Gastroesophageal sphincter (tissue), 4 donors: ENCODE data around the gene SLAMF7. TPM values are rescaled to one million over a fixed set of nuclear protein-coding genes. Genes with fewer than 3 reads are reported as not detected.

Experiments used
- ATAC-seq: fragments of 150-250 bp; one replicate; pipeline ENCODE4 v1.9.1; 2016; ENCODE audit warnings: mild to moderate bottlenecking, moderate library complexity
- H3K27ac ChIP-seq, 4 donors: fragments of 200-600 bp; sonication (generic) in 3 of 4; 1 replicate in 3 of 4; 2 replicates in 1 of 4; pipeline ENCODE4 v1.5.1; 2016 to 2019
- H3K27me3 ChIP-seq: fragments of 200-600 bp; sonication (generic); one replicate; pipeline ENCODE4 v1.5.1; 2019
- H3K36me3 ChIP-seq, 2 donors: fragments of 200-600 bp; sonication (generic); one replicate each; pipeline ENCODE4 v1.5.1; 2019; ENCODE audit warnings: control low read depth in 1 of 2
- H3K4me1 ChIP-seq, 3 donors: fragments of 200-600 bp; sonication (generic); 1 replicate in 2 of 3; 2 replicates in 1 of 3; pipeline ENCODE4 v1.5.1; 2016 to 2019; ENCODE audit warnings: control low read depth in 2 of 3
- H3K4me3 ChIP-seq, 2 donors: fragments of 200-600 bp; sonication (generic); one replicate each; pipeline ENCODE4 v1.5.1; 2019; ENCODE audit warnings: mild to moderate bottlenecking in 1 of 2, moderate library complexity in 1 of 2
- H3K9me3 ChIP-seq, 3 donors: fragments of 200-600 bp; sonication (generic); one replicate each; pipeline ENCODE4 v1.5.1; 2017 to 2019; ENCODE audit warnings: control low read depth in 2 of 3
- CTCF ChIP-seq, 4 experiments: fragments of 200-600 bp in 2 of 4; fragments of 450-650 bp in 2 of 4; sonication (generic) in 1 of 4; IDR thresholded peaks; one replicate each; pipeline ENCODE4 v1.5.1; 2017 to 2019; ENCODE audit warnings: antibody characterized with exemption in 4 of 4, mild to moderate bottlenecking in 2 of 4, moderate library complexity in 2 of 4
- EP300 ChIP-seq: sonication (generic); formaldehyde crosslinking; IDR thresholded peaks from one replicate; pipeline ENCODE4 v1.6.1; 2017; ENCODE audit warnings: antibody characterized with exemption, mild to moderate bottlenecking
- POLR2A ChIP-seq, 2 donors: fragments of 450-650 bp; IDR thresholded peaks; one replicate each; pipeline ENCODE4 v1.6.1; 2017; ENCODE audit warnings: antibody characterized with exemption in 2 of 2, mild to moderate bottlenecking in 2 of 2, moderate library complexity in 1 of 2
- POLR2AphosphoS5 ChIP-seq: sonication (generic); formaldehyde crosslinking; IDR thresholded peaks from one replicate; pipeline ENCODE4 v1.6.1; 2017; ENCODE audit warnings: antibody characterized with exemption
- WGBS, 2 donors: methylation state at CpG; one replicate each; pipeline ENCODE4 v1.1.5; 2018; ENCODE audit warnings: low coverage in 1 of 2; 5-methylcytosine and 5-hydroxymethylcytosine counted together
- total RNA-seq, 4 donors: library from RNA; depleted of rRNA; stranded (reverse); fragments of >200 nt; gene quantifications; one replicate each; pipeline ENCODE4 v1.1.0, GENCODE V29; 2016

Gene SLAMF7
- total RNA-seq, 4 donors from 2014 or later, result 0.62 to 3.5 (median 0.67) TPM; not detected in 1

GRCh38 chr1:160734301-160734700 lies 4.7 kb upstream of the SLAMF7 start:
- Histone ChIP-seq H3K27me3 (no peaks in the 10 kb centered on the region), H3K36me3 (no peaks in the 10 kb centered on the region), H3K4me3 (no peak overlapping the region), H3K27ac (no peak overlapping the region), H3K4me1 (no peaks in the 10 kb centered on the region), H3K9me3 (peaks cover 0 to 10% (median 0%) of the 10 kb centered on the region in 3 donors)
- ATAC-seq, result no peak
- no peak for TF ChIP-seq CTCF (IDR thresholded peaks at IDR 0.05)
- no peak for TF ChIP-seq POLR2A (IDR thresholded peaks at IDR 0.05)
- TF ChIP-seq POLR2AphosphoS5, result no peak
- TF ChIP-seq EP300, result no peak

- WGBS, 2 donors, result 84 to 100% methylated on average over 2 of the region's 2 CpGs
- no peak for ATAC-seq
- Histone ChIP-seq H3K36me3 (no peaks in the 10 kb centered on the region), H3K27ac (no peak overlapping the region), H3K27me3 (peaks cover 8% of the 10 kb centered on the region), H3K4me1 (no peaks in the 10 kb centered on the region), H3K9me3 (peaks cover 0 to 10% (median 0%) of the 10 kb centered on the region in 3 donors), H3K4me3 (no peak overlapping the region)
- TF ChIP-seq CTCF (IDR thresholded peaks at IDR 0.05) (no peak), POLR2AphosphoS5 (no peak), POLR2A (IDR thresholded peaks at IDR 0.05) (no peak), EP300 (no peak)
Observed at GRCh38 chr1:160738271-160738670, 776 bp upstream of the SLAMF7 start.

- Histone ChIP-seq H3K27ac (no peak overlapping the region), H3K4me1 (no peaks in the 10 kb centered on the region), H3K27me3 (peaks cover 8% of the 10 kb centered on the region), H3K36me3 (no peaks in the 10 kb centered on the region), H3K4me3 (no peak overlapping the region), H3K9me3 (peaks cover 0 to 10% (median 0%) of the 10 kb centered on the region in 3 donors)
- ATAC-seq, result no peak
- WGBS, 2 donors, result 83 to 100% methylated on average over 2 to 5 of the region's 5 CpGs
- no peak for TF ChIP-seq EP300
- no peak for TF ChIP-seq POLR2AphosphoS5
- no peak for TF ChIP-seq POLR2A (IDR thresholded peaks at IDR 0.05)
- TF ChIP-seq CTCF (IDR thresholded peaks at IDR 0.05), result no peak
Observed at GRCh38 chr1:160740133-160740688, 1.2 kb downstream of the SLAMF7 start.

GRCh38 chr1:160741092-160741501 lies 2.0 kb downstream of the SLAMF7 start:
- Histone ChIP-seq H3K36me3 (no peaks in the 10 kb centered on the region), H3K9me3 (peaks cover 0 to 10% (median 0%) of the 10 kb centered on the region in 3 donors), H3K27me3 (peaks cover 8% of the 10 kb centered on the region), H3K4me1 (no peaks in the 10 kb centered on the region), H3K4me3 (no peak overlapping the region), H3K27ac (no peak overlapping the region)
- no peak for ATAC-seq
- WGBS, 2 donors, result 78 to 86% methylated on average over 3 to 4 of the region's 4 CpGs
- TF ChIP-seq POLR2AphosphoS5, result no peak

GRCh38 chr1:160741612-160742348 lies 2.7 kb downstream of the SLAMF7 start:
- ATAC-seq, result no peak
- WGBS, 2 donors, result 58 to 70% methylated on average over 2 to 4 of the region's 5 CpGs
- peaks cover 0 to 9% (median 0%) of the 10 kb centered on the region in 3 donors for H3K9me3 ChIP-seq

More at GRCh38 chr1:160741612-160742348, 2.7 kb downstream of the SLAMF7 start:
- H3K36me3 ChIP-seq, result no peaks in the 10 kb centered on the region
- peaks cover 8% of the 10 kb centered on the region for H3K27me3 ChIP-seq
- TF ChIP-seq EP300 (no peak), POLR2A (IDR thresholded peaks at IDR 0.05) (no peak), POLR2AphosphoS5 (no peak), CTCF (IDR thresholded peaks at IDR 0.05) (no peak)
- H3K4me1 ChIP-seq, result no peaks in the 10 kb centered on the region
- H3K27ac ChIP-seq, result no peak overlapping the region
- H3K4me3 ChIP-seq, result no peak overlapping the region
